Glutamatergic neuron (in vitro differentiated cells): ENCODE data around the gene GLIS1. TPM values are rescaled to one million over a fixed set of nuclear protein-coding genes. Genes with fewer than 3 reads are reported as not detected.

Source experiments
- DNase-seq: peaks from one replicate; pipeline ENCODE4 v3.0.0; 2022
- H3K27ac Mint-ChIP-seq: one replicate; pipeline ENCODE4 v1.8.0; 2020; ENCODE audit warnings: mild to moderate bottlenecking, mixed read lengths, inconsistent platforms; ENCODE audit not compliant: unreplicated experiment
- H3K27me3 Mint-ChIP-seq: one replicate; pipeline ENCODE4 v1.8.0; 2020; ENCODE audit warnings: mild to moderate bottlenecking, moderate library complexity, mixed read lengths, inconsistent platforms; ENCODE audit not compliant: unreplicated experiment
- H3K36me3 Mint-ChIP-seq: one replicate; pipeline ENCODE4 v1.8.0; 2020; ENCODE audit warnings: mild to moderate bottlenecking, mixed read lengths, inconsistent platforms; ENCODE audit not compliant: unreplicated experiment
- H3K4me1 Mint-ChIP-seq: one replicate; pipeline ENCODE4 v1.8.0; 2020; ENCODE audit warnings: mild to moderate bottlenecking, low read depth, mixed read lengths, inconsistent platforms; ENCODE audit not compliant: unreplicated experiment
- H3K4me3 Mint-ChIP-seq: one replicate; pipeline ENCODE4 v1.8.0; 2020; ENCODE audit warnings: mild to moderate bottlenecking, mixed read lengths, inconsistent platforms; ENCODE audit not compliant: unreplicated experiment
- H3K9me3 Mint-ChIP-seq: one replicate; pipeline ENCODE4 v1.8.0; 2020; ENCODE audit warnings: mild to moderate bottlenecking, moderate library complexity, mixed read lengths, inconsistent platforms; ENCODE audit not compliant: unreplicated experiment
- total RNA-seq: library from RNA; stranded (reverse); fragmentation: NEBNext Ultra II Directional; extraction: Animal tissue kit (Norgen Biotek cat#: 25700); gene quantifications from one replicate; pipeline ENCODE4 v1.2.1, GENCODE V29; 2021; ENCODE audit not compliant: unreplicated experiment
- TF ChIP-seq, protein P1 (sequence below): fragments of 200-600 bp; sonication (generic); IDR thresholded peaks from one replicate; pipeline ENCODE4 v1.5.0; 2021; ENCODE audit not compliant: partially characterized antibody, unreplicated experiment

GLIS1 gene
- total RNA-seq, 1 donor from 2014 or later, result 0.76 TPM

DNA sequence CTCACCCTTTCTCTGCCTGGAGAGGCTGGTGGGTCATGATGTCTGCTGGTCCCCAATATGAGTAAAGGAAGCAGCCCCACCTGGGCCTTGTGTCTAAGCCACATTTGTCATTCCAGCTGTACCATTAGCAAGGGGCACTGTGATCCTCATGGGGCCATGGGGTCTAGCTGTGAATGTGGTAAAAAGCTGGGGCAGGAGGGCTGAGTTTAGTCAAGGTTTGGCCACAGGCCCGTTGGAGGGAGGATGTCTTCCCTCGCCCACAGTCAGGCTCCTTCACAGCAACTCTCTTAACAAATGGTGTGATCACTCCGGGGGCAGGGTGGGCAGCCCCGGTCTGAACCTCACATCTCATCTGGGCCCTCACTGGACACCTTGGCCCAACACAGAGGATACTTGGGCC lies 164.3 kb downstream of the GLIS1 start:
- H3K4me3 Mint-ChIP-seq, result no peak overlapping the region
- H3K4me1 Mint-ChIP-seq, result peaks cover 34% of the 10 kb centered on the region
- peaks cover 5% of the 10 kb centered on the region for H3K27me3 Mint-ChIP-seq
- DNase-seq, result peak; percentile 5
- no peak overlapping the region for H3K27ac Mint-ChIP-seq
- peaks cover 7% of the 10 kb centered on the region for H3K9me3 Mint-ChIP-seq
- peaks cover 4% of the 10 kb centered on the region for H3K36me3 Mint-ChIP-seq
- TF ChIP-seq, protein P1, sequence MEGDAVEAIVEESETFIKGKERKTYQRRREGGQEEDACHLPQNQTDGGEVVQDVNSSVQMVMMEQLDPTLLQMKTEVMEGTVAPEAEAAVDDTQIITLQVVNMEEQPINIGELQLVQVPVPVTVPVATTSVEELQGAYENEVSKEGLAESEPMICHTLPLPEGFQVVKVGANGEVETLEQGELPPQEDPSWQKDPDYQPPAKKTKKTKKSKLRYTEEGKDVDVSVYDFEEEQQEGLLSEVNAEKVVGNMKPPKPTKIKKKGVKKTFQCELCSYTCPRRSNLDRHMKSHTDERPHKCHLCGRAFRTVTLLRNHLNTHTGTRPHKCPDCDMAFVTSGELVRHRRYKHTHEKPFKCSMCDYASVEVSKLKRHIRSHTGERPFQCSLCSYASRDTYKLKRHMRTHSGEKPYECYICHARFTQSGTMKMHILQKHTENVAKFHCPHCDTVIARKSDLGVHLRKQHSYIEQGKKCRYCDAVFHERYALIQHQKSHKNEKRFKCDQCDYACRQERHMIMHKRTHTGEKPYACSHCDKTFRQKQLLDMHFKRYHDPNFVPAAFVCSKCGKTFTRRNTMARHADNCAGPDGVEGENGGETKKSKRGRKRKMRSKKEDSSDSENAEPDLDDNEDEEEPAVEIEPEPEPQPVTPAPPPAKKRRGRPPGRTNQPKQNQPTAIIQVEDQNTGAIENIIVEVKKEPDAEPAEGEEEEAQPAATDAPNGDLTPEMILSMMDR, result no peak

DNA sequence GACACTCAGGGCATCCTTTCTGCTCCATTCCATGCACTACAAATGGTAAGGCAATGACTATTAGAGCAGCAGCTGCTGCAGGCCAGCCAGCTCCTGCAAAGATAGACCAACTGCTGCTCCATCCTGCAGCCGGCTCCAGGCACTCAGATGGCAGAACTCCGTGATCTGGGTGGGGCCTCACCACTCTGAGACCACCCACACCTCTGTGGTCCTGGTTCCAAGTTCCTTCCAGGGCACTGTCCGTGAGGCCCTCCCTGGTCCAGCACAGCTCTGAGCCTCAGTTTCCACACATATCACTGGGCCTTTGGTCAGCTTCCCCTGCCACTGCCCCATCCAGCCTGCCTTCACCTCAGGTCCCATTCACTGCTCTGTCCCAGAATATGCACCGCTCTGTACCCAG lies 165.0 kb downstream of the GLIS1 start:
- TF ChIP-seq, protein P1, result no peak
- peaks cover 7% of the 10 kb centered on the region for H3K9me3 Mint-ChIP-seq
- no peak overlapping the region for H3K27ac Mint-ChIP-seq
- H3K27me3 Mint-ChIP-seq, result peaks cover 5% of the 10 kb centered on the region
- peak; percentile 24 for DNase-seq
- peaks cover 4% of the 10 kb centered on the region for H3K36me3 Mint-ChIP-seq
- peaks cover 34% of the 10 kb centered on the region for H3K4me1 Mint-ChIP-seq
- H3K4me3 Mint-ChIP-seq, result no peak overlapping the region

DNA sequence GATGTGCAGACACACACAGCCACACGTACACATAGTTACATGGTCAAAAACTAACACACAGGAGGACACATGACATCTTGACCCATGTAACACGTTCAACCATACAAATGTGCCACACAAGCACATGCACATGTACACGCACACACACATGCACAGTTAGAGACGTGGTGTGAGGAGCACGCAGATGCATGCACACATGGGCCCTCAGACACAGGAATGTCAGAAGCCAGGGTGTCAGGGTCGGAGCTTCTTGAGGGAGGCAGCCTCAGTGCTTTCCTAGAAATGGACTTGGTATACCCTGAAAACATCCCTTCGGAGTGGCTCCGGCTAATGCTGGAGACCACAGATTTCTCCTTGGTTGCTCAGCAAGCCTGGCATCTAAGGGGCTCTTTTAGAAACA lies 165.4 kb downstream of the GLIS1 start:
- no peak overlapping the region for H3K4me3 Mint-ChIP-seq
- H3K27ac Mint-ChIP-seq, result no peak overlapping the region
- H3K9me3 Mint-ChIP-seq, result peaks cover 8% of the 10 kb centered on the region
- peaks cover 5% of the 10 kb centered on the region for H3K27me3 Mint-ChIP-seq
- TF ChIP-seq, protein P1, result no peak
- H3K36me3 Mint-ChIP-seq, result peaks cover 5% of the 10 kb centered on the region
- DNase-seq, result peak; percentile 4
- peaks cover 34% of the 10 kb centered on the region for H3K4me1 Mint-ChIP-seq

GRCh38 chr1:53572815-53573173 lies 166.2 kb downstream of the GLIS1 start:
- no peak for DNase-seq
- Mint-ChIP-seq H3K36me3 (peaks cover 6% of the 10 kb centered on the region), H3K4me3 (no peak overlapping the region), H3K27me3 (peaks cover 5% of the 10 kb centered on the region), H3K4me1 (peaks cover 31% of the 10 kb centered on the region), H3K9me3 (peaks cover 8% of the 10 kb centered on the region), H3K27ac (no peak overlapping the region)
- TF ChIP-seq, protein P1, result no peak

- Mint-ChIP-seq H3K27ac (no peak overlapping the region), H3K36me3 (peaks cover 8% of the 10 kb centered on the region), H3K4me1 (peaks cover 30% of the 10 kb centered on the region), H3K27me3 (peaks cover 5% of the 10 kb centered on the region), H3K9me3 (peaks cover 9% of the 10 kb centered on the region), H3K4me3 (no peak overlapping the region)
- peak; percentile 16 for DNase-seq
- TF ChIP-seq, protein P1, result no peak
Measured at GRCh38 chr1:53572065-53572814, 166.7 kb downstream of the GLIS1 start.
